DMS114 treated with DMSO at 0.1 percent for 48 hours (cell line): Measurements from ENCODE around the gene TSKS.
"Not testable (repeated sequence)": the region's sequence is repeated elsewhere in the genome, so short reads cannot be mapped to it uniquely, and the experiment has no call there.

ENCODE experiments used
- DNase-seq: peaks from one replicate; lab custom pipeline; 2025; ENCODE audit not compliant: unreplicated experiment; lab: John Stamatoyannopoulos, UW

Gene TSKS

DNA sequence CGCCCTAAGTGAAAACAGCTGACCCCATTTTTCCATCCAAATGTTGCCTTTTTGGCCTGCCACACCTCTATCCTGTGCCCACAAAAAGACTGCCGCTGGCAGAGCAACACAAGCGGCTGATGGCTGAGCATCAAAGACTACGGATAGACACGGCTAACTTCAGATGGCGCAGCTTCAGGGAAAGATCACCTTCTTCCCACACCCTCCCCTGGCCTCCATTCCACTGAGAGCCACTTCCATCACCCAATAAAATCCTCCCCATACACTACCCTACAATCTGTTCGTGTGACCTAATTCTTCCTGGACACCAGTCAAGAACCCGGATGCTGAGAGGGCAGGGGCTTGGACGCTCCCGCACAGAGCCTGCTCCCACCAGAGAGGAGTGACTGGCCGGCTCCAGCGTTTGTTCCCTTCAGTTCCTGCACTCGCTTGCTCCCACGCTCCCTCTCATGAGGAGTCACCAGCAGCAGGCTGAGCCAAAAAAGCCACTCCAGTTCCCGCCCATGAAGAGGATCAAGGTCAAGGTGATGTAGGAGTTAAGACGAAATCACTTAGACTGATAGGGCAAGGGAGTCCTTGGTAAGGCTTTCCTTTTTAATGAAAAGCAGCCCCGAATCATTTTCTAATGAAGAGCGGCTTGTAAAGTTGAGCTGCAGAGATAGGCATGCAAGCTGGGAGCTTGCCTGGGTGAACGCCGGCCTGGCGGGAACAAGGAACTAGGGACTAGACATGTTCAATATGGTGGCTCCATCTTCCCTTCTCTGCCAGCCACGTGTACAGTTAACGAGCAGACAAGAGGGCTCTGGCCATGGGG lies 35.7 kb downstream of the TSKS start:
- DNase-seq = no peak

DNA sequence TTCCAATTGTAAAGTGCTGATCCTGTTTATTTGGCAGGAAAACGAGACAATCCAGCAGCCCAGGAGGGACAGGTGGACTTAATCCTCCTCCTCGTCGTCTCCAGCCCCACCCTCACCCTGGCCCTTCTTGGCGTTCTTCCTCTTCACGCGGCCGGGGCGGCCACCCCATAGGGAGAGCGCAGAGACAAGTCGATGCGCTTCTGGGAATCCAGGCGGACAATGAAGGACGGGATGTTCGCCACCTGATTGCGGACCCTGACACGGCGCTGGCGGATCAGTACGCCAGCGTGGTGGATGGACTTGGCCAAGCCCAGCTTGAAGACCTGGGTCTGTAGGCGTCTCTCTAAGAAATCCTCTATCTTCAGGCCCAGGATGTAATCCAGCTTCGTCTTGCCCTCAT lies 43.7 kb downstream of the TSKS start:
- DNase-seq = not testable (repeated sequence)

DNA sequence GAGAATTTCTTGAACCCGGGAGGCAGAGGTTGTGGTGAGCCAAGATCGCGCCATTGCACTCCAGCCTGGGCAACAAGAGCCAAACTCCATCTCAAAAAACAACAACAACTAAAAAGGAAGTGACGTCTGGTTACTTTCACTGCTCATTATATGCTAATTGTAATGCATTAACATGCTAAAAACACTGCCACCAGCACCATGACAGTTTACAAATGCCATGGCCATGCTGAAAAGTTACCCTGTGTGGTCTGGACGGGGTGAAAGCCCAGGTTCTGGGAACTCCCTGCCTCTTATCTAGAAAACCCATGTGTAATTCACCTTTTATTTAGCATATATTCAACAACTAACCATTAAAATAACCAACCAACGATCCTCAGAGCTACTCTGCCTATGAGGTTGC lies 44.1 kb downstream of the TSKS start:
- DNase-seq = no peak

DNA sequence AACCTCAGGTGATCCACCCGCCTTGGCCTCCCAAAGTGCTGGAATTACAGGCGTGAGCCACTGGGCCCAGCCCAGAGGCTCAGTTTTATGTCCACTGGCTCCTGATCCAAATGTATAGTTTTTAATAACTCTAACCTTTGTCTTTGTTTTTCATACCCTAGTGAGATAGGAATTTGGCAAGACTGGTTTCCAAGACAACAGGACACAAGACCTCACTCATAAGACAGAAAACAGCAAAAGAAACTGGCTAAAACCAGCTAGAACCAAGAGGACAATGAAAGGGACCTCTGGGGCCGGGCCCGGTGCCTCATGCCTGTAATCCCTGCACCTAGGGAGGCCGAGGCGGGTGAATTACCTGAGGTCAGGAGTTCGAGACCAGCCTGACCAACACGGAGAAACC lies 44.6 kb downstream of the TSKS start:
- DNase-seq = no peak

DNA sequence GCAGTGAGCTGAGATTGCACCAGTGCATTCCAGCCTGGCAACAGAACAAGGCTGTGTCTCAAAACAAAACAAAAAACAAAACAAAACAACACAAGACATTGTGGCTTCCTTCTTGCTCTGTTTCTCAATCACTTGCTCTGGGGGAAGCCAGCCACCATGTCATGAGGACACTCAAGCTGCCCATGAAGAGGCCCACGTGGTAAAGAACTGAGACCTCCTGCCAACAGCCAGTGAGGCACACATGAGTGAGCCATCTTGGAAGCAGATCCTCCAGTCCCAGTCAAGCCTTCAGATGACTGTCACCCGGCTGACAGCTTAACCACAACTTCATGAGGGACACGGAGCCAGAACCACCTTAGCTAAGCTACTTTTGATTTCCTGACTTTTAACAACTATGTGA lies 47.0 kb downstream of the TSKS start:
- DNase-seq = no peak

DNA sequence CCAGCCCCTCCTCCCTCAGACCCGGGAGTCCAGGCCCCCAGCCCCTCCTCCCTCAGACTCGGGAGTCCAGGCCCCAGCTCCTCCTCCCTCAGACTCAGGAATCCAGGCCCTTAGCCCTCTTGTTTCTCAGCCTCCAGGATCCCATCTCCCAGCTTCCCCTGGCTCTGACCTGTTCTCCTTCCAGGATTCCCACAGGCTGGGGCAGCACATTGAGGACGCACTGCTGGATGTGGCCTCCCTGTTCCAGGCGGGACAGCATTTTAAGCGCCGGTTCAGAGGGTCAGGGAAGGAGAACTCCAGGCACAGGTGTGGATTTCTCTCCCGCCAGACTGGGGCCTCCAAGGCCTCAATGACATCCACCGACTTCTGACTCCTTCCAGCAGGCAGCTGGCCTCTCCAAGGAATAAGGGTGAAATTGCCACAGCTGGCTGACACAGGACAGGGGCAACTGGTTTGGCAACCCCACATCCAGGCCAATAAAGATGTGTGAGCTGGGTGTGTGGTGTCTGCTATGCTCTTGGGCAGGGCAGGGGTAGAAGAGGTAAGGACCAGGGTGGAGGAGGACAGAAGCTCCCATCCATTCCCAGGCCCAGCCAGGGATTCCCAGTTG lies 49.8 kb downstream of the TSKS start:
- no peak for DNase-seq

DNA sequence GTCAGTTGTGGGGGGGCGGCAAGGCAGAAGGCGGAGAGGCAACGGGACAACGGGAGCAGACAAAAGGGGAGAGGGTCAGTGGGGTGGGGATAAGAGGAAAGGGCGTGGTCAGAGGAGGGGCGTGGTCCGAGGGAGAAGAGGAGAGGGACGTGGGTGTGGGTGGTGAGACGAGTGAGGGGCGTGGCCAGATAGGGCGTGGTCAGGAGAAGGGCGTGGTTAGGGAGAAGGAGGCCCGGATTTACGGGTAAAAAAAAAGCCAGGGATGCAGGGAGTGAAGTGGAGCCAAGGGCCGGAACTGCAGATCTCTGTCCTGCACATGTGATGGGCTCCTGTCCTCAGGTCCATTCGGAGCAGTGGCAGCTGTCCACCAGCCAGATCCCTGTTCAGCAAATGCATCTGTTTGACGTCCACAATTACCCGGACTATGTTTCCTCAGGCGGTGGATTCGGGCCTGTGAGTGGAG lies 50.7 kb downstream of the TSKS start:
- DNase-seq = peak; percentile 65

DNA sequence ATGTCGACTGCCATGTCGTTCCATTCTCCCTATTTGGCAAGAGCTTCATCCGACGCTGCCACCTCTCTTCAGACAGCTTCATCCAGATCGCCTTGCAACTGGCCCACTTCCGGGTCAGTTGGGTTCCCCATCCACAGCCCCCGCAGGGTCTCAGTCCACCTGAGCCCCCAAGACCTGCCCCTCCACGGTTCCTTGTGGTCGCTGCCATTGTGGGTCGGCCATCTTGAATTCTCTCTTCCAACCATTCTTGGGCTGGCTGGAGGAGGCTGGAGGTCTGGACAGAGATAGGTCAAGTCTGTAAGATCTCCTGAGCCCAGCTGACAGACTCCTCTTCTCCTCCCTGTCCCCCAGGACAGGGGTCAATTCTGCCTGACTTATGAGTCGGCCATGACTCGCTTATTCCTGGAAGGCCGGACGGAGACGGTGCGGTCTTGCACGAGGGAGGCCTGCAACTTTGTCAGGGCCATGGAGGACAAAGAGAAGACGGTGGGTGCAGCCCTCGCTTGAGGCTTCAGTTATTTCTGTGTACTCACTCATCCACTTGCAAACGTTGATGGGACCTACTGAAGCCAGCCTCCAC lies 52.6 kb downstream of the TSKS start:
- no peak for DNase-seq

DNA sequence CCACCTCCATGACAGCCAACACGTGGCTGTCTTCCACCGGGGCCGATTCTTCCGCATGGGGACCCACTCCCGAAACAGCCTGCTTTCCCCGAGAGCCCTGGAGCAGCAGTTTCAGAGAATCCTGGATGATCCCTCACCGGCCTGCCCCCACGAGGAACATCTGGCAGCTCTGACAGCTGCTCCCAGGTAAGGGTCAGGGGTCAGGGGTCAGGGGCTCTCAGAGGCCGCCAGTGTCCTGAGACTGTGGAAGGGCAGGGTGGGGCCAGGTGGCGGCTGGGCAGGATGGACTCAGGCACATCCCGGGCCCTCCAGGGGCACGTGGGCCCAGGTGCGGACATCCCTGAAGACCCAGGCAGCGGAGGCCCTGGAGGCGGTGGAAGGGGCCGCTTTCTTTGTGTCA lies 57.2 kb downstream of the TSKS start:
- DNase-seq = no peak

DNA sequence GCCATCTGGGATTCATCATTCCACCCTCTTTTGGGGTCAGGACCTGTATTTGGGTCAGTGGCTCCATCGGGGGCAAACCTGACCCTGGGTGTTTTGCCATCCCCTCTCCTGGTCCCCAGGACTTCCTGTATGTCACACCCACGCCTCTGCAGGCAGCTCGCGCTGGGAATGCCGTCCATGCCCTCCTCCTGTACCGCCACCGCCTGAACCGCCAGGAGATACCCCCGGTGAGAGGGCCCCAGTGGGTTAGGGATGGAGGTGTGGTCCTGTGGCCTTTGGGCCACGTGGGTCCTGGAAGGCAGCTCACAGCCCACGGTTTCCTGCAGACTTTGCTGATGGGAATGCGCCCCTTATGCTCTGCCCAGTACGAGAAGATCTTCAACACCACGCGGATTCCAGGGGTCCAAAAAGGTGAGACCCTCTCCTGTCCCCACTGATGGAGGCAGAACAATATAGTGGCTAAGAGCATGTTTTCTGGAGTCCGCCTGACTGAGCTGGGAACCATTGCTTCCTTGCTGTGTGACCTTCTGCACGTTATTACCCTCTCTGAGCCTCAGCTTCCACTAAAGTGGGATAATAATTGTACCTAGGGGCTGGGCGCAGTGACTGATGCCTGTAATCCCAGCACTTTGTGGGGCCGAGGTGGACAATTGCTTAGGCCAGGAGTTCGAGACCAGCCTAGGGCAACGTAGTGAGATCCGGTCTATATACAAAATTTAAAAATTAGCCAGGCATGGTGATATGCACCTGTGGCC lies 58.0 kb downstream of the TSKS start:
- DNase-seq = no peak

DNA sequence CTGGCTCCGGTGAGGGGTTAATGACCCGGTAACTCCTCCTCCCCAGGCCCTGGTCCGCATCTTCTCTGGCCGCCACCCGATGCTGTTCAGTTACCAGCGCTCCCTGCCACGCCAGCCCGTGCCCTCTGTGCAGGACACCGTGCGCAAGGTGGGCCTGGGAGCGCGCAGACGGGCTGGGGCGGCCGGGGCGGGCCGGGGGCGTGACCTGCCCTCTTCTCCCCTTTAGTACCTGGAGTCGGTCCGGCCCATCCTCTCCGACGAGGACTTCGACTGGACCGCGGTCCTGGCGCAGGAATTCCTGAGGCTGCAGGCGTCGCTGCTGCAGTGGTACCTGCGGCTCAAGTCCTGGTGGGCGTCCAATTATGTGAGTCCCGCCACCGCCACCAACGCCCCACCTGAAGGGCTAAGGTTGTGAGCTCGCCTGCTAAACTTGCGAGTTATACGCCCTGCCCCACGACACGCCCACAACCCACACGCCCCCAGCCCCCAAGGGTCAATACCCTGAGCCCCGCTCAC lies 61.8 kb downstream of the TSKS start:
- DNase-seq = no peak

DNA sequence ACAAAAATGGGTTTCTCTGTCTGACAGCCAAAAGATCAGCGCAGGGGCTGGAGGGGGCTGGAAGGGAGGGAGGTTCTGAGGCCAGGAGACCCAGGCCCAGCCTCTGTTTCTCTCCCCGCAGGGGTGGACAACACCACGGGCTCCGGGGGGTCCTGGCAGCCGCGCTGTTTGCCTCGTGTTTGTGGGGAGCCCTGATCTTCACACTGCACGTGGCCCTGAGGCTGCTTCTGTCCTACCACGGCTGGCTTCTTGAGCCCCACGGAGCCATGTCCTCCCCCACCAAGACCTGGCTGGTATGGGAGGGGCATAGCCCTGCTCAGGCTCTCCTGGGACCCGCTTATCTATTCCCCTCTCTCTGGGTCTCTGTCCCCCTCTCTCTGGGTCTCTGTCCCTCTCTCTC lies 62.5 kb downstream of the TSKS start:
- no peak for DNase-seq

DNA sequence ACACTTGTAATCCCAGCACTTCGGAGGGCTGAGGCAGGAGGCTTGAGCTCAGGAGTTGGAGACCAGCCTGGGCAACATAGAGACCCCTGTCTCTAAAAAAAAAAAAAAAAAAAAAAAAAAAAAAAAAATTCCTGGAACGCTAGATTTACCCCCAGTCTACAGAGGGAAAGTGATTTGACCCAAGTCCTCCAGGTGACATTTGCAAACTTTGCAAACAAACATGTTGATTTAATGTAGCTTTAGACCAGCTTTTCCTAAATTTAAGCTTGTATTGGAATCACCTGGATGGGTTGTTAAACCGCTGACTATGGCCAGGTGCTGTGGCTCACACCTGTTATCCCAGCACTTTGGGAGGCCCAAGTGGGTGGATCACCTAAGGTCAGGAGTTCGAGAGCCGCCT lies 63.7 kb downstream of the TSKS start:
- no peak for DNase-seq

DNA sequence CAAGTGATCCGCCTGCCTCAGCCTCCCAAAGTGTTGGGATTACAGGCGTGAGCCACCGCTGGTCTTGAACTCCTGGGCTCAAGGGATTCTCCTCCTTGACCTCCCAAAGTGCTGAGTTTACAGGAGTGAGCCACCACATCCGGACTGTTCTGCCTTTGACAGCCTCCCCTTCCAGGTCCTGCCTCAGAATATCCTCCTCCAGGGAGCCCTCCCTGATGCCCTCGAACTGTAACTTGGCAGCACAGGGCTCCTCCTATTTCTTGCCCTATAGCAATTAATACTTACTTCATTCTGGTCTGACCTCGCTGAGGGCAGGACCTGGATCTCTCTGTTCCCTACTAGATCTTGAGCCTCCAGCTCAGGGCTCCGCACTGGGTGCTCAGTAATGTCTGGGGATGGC lies 66.2 kb downstream of the TSKS start:
- no peak for DNase-seq

DNA sequence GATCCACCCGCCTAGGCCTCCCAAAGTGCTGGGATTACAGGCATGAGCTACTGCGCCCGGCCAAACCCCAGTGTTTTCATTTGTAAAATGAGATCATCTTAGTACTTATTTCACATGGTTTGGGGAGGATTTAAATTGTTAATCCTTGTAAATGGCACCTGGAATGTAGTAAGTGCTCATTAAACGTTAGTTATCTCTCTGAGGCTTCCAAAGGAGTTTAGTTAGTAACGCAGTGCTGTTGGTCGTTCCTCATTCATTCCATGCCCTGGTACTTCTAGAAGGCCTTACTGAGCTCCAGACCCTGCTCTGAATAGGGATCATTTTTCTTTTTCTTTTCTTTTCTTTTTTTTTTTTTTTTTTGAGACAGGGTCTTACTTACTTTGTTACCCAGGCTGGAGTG lies 67.0 kb downstream of the TSKS start:
- DNase-seq = no peak

DNA sequence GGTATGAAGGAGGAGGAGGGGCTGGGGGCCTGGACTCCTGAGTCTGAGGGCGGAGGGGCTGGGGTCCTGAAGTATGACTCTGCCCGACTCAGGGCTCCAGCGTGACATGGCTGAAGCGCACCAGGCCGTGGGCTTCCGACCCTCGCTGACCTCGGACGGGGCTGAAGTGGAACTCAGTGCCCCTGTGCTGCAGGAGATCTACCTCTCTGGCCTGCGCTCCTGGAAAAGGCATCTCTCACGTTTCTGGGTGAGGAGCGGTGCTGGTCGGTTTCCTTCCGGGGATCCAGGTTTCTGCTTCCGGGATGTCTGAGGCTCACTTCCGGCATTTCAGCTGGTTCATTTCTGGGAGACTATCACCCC lies 71.0 kb downstream of the TSKS start:
- no peak for DNase-seq

DNA sequence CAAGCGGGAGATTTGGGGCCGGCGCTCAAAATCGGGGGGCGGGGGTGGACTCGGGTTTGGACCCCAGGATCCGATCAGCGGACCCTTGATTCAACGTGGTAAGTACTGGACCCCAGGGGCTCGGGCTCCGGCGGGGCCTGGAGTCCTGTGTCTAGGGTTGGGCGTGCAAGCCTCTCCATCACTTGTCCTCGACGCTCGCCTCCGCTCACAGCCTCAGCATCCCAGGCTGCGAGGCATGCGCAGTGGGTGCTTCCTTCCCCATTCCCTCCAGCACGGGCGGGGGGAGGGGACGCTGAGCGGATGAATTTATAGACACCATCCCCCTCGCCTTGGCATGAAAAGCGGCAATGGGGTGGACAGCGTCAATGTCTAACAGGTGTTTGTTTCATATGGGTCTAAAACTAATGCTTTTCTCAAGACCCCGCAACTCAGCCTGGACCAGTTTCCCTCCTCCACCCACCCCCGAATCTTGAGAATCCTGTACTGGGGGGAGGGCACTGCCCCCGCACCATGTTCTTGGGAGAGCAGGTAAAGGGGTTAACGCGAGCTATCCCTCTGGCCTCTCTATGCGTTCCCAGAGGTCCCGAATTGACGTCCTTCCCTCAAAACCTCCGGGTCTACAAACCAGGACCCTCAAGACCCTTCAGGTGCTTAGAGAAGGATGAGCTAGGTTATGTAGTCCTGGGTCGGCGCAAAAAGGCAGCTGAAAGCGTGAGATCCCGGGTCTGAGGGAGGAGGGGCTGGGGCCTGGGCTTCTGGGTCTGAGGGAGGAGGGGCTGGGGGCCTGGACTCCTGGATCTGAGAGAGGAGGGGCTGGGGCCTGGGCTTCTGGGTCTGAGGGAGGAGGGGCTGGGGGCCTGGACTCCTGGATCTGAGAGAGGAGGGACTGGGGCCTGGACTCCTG lies 71.6 kb downstream of the TSKS start:
- DNase-seq = peak; percentile 40

DNA sequence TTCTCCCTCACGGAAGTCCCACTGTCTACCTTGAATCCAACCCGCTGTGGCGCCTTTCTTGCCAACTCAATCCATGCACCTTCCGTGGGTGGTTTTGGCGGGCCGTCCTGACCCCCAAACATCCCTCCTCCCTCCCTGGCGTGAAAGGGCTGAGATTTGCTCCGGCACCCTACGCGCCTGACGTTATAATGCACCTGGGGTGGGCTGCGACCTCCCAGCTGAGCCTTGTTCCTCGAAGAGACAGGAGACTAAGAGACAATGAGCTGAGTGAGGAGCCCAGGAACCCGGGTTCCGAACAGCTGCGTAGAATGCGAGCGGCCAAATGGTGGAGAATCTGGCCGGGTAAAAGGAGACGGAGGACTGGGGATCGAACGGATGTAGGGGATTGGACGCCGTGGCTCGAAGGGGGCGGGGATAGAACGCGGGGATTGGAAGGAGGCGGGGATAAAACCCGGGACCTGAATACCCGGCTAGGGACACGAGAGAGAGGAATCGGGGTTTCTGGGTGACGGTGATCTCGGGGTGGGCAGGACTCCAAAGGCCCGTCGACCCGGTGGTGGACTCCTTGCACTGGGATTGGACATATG lies 72.4 kb downstream of the TSKS start, which contains the start of gene CPT1C:
Gene CPT1C (plus strand): TSS at position 461 of the 587 bp plus-strand sequence. CDS start 1,137 bp downstream, outside the sequence.
- DNase-seq = peak; percentile 76

DNA sequence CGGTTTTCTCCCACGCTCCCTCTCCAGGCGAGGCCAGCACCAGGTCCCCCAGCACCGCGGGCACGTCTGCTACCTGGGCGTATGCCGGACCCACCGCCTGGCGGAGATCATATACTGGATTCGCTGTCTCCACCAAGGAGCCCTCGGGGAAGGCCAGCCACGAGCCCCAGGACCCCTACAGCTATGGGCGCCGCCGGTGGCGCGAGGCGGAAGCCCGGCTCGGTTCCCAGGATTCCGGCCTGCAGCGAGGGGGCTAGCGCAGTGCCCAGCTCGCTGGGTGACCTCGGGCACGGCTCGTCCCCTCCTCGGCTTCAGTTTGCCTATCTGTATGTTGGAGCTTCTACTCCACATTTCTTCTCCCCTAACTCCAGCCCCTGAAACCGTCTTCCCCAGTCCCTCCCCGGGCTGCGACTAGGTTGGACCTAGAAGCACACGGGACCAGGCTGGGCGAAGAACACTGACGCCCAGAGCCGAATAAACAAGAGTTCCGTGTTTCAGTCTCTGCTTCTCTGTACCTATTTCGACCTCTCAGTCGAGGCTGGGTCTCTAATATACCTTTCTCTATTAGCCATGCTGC lies 72.9 kb downstream of the TSKS start:
- no peak for DNase-seq
